ENCODE data around the gene HS3ST3A1.
"Not testable (repeated sequence)": the region's sequence is repeated elsewhere in the genome, so short reads cannot be mapped to it uniquely, and the experiment has no call there.

The HS3ST3A1 gene

DNA sequence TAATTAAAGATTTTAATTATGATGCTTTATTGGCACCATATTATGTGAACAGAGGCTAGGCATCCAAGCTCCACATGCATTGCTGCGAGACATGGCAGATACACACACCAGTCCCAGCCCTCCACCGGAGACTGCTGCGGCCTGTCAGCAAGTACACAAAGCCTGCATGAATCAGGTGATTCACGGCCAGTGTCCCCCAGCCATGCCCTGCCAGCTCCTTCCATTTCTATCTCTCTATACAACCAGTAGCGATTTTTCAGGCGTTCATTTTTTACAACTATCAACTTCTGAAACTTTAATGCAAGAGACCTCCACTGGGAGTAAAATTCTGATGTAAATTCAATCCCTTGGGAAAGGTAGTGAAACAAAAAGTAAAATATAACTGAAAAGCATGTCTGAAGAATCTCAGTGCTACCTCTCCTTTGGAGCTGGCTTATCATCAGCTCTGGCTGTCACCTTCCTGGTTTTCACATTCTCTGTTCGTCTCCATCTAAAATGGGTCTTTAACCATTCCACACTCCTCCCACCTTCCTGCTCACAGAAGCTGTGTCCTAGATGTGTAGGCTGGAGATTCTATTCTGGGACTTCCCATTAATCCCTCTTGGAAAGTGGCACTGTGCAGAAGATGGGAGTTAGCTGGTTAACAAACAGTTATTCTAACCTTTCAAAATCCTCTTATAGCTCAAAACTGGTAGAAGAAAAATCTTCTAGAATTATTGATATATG lies 32.2 kb downstream of the HS3ST3A1 start:
- no peak for DNase-seq

DNA sequence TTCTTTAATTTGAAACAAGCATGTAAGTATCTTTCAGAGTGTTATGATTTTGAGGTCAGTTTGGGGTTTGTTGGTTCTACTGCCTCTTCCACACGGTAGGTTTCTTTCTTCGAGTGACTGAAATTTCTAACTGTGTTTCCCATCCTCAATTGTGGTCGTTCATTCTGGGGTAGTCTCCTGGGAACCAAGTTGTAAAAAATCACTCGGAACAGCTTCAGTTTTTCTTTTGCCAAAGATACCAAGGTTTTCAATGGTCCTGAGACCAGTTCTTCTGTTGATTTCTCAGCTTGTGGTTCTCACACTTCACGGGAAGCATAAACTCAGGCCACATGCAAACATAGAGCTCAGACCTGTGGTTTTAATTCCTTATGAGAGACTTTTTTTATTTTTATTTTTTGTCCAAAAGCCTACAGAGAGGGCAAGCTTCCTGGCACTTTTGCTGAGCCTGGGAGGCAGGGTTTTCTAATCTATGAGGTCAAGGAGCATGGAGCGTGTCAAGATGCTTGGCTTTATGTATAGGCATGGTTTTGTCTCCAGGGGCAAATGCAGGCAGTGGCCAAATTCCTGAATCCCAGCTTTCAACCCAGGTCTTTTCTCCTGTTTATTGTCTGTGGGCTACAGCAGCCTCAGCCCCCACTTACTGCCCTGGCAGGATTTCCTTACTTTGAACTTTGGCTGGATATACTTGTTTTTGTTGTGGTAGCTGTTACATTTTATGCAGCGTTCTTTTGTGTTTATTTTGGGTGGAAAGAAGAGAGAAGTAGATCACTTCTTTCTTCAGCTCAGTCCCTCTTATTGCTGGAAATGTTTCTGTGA lies 32.9 kb downstream of the HS3ST3A1 start:
- DNase-seq, result no peak

DNA sequence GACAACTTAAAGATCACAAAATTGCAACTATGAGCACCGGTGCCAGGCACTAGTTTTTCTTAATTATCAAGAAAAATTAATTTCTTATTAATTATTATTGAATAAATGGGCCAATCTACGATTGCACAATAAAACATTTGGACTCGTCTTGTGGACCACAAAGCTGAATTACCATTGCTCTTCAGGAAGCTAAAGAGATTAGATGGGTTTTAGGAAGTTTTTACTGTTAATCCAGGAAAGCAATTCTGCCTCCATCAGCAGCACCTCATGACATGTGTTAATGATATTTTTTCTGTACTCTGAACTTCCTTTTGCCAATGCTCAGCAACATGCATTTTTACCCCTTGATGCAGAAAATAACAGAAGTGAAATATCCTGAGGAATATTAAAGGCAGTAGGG lies 37.9 kb downstream of the HS3ST3A1 start:
- DNase-seq, result no peak

DNA sequence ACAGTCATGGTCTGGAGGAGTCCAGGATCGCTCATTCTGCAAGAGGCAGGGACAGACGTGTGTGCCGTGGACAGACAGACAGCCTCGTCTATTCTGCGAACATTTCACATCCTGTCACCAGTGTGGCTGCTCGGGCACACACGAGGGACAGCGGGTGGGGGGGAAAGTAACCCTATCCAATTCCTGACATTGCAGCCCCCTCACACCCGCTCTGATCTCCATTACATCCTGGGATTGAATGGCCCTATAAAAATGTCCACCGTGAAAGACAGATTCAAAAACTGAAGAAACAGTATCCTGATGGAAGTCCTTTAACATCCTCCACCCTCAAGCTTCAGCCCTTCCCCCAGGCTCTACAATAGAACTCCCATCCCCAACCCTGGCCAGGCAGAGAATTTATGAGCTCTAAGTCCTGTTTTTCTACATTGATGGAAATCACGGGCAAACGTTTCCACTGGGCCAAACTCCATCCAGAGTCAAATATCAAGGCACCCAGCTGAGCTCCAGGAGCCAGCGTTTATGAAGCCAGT lies 39.4 kb downstream of the HS3ST3A1 start:
- DNase-seq, result no peak

DNA sequence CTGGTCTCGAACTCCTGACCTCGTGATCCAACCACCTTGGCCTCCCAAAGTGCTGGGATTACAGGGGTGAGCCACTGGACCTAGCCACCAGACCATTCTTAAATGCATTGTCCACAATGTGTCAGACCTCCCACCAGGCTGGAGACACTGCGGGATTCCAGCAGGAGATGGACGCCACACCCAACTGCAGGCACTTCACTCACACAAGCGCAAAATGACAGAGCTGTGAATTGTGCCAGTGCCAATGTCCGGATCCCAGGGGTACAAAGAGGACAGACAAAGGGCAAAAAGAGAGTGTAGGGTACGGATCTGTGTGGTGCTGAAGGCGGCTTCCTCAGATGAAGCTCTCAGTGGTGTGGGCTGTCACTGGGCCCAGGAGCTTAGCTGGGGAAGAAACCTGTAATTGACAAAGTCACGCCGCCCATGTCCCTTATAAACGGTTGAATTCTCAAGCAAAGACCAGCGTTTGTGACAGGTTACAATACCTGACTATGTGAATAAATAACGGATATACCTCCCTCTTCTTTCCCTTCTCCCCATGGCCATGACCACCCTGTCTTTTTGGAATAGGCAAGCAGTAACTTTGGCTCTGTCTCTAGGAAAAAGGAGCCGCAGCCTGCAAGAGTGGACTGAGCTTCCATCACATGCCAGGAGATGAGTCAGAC lies 40.0 kb downstream of the HS3ST3A1 start:
- no peak for DNase-seq

DNA sequence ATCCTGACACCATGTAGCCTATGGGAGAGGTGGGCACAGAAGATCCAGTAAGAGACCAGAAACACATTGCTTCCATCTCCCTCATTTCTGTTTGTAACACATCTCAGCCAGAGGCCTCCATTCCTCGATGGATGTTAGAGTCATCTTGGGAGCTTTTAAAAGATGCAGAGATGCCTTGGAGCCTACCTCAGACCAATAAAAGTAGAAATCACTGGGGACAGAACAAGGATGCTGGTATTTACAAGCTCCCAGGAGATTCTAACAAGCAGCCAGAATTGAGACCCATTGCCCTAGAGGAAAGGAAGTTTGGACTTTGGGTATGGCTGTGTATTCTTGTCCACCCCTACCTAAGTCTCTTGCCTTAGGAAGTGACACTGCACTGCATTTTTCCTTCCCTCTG lies 40.8 kb downstream of the HS3ST3A1 start:
- DNase-seq, result no peak

DNA sequence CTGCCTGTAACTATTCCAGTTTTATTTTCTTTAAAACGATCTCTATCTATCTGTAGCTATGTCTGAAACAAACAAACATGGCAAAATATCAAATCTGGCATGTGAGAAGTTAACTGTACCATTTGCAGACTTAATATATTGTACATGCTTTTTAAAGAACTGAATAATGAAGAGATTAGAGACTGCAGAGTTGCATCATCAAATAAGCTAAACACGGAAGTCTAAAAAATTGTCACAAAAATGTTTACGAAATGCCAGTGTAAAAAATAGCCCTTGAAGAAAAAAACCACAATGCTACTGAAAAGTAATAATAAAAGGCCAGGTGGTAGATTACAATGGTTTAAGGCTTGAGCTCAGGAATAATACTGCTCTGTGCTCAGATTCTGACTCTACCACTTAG lies 43.1 kb downstream of the HS3ST3A1 start:
- DNase-seq, result no peak

DNA sequence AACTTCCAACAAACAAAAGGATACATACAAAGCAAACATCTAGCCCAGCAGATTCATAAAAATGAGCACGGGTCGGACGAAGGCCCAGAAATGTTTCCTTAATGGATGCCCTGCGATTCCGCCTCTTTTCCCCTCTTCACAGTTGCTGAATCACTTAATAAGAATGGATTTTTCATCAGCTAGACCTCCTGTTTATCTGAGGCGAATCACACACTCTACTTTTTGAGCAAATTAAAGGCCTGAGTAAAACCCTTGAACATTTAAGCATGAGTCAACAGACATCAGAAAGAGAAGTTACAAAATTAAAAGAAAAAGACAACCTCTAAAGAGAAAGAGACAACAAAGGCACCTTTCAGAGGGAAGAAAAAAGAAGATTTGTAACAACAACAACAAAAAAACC lies 44.7 kb downstream of the HS3ST3A1 start:
- no peak for DNase-seq

DNA sequence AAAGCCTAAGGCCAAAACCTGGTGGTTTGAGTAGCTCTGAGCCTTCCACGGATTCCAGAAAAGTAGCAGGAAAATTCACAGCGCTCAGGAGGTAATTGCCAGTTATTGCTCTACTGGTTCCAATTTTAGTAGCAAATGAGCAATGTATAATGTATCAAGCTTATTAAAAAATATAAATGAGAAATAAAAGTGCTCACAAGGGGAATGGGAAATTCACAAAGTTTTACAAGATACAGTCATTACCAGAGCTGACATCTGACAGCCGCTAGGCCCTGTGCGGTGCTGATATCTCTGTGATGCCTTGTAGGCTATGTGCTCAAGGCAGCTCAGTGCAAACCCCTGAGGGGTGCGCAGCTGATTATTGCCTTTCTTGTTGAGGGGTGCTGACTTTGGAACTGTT lies 47.5 kb downstream of the HS3ST3A1 start:
- DNase-seq, result no peak

DNA sequence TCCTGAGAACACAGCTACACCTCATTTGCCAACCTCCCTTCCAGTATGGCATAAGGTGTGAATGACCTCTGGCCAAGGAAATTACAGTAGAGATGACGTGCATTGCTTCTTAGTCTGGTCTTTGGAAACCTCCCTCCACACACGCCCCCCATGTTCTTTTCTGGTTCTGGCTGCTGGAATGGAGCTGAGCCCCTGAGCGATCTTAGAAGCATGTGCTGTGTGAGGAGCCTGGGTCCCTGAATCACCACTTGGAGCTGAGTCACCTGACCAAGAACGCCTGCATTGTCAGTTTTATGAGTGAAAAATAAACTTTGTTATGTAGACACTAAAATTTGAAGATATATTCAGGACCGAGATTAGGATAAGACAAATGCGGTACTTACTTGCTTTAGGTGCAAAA lies 51.4 kb downstream of the HS3ST3A1 start:
- no peak for DNase-seq

DNA sequence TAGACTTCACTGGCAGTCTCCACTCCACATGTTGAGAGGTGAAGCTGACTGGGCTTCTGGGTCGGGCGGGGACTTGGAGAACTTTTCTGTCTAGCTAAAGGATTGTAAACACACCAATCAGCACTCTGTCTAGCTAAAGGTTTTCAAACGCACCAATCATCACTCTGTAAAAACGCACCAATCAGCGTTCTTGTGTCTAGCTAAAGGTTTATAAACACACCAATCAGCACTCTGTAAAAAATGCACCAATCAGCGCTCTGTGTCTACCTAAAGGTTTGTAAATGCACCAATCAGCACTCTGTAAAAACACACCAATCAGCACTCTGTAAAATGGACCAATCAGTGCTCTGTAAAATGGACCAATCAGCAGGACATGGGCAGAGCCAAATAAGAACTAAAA lies 53.2 kb downstream of the HS3ST3A1 start:
- DNase-seq, result not testable (repeated sequence)

DNA sequence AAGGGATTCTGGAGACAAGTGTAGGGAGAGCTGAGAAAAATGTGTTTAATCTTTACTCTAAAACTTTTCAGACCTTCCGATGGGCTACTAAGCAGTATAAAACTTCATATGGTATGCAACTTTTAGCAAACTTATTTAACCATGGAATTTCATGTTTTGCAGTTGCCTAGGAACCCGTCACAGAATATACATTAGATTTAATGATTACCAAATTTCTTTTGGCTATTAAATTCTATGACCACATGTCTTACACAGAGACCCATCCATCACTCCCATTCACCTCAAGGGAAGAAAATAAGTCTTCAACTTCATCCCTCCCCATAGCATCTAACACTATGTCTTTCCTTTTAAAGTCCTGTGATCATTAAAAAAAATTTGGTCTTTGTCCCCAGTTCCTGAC lies 54.9 kb downstream of the HS3ST3A1 start:
- no peak for DNase-seq

DNA sequence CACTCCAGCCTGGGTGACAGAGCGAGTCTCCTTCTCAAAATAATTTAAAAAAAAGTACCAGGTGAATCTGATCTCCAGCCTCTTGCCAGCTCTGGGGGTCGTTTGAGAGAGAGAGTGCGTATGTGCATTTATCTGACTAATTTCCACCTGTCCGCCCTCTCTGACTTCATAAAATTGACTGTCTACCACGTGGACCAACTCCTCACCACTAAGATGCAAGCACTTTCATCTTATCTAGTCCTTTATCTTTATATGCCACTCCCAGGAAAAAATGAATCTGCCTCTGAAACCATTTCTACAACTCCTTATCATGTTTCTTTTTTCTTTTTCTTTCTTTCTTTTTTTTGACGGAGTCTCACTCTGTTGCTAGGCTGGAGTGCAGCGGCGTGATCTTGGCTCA lies 55.8 kb downstream of the HS3ST3A1 start:
- no peak for DNase-seq

DNA sequence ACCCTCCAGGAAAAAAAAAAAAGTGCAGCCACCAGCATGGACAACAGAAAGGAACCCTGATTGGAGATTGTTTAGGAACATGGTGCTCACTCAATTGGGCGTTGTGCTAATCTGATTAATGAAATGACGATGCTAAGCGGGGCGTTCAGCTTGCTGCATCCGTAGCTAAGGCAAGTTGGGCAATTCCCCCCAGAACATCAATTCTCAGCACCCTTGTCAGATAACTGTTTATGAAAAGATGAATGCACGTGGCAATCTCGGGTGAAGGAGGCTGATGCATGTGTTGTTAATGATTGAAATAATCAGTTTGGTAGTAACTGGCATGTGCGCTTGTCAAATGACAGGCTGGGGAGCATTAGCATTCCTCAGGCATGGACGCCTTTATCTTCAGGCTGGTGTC lies 57.0 kb downstream of the HS3ST3A1 start:
- DNase-seq, result no peak

DNA sequence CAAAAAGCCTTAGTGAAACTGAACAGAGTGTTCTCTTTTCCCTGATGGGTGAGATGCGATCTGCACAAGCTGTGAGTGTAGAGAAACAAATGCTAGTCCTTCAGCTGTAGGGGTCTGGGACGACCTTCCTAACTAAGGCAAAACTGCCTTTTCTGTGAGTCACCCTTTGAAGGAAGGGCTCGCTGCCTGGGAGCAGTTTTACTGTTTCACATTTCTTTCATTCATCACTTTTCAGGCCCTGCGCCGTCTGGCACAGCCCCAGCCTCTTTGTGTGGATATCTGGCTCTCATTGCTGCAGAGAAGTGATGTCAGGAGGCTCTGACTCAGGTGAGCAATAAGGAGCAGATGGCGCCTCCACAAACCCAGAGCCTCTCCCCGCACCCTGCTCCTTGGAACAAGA lies 57.4 kb downstream of the HS3ST3A1 start:
- no peak for DNase-seq

DNA sequence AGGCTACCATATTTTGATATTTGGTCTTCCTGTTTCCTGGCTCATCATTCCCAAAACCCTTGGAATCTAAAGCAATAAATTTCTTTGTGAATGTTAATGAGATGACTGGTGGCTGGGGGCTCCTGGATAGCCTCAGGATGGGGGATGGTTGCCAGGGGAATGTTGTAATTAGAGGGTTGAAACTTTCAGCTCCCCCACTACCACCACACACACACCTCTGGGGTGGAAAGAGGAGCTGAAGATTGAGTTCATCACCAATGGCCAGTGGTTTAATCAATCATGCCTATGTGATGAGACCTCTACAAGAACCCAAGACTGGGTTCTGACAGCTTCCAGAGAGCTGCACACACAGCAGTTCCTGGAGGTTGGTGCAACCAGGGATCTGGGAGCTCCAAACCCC lies 59.1 kb downstream of the HS3ST3A1 start:
- no peak for DNase-seq

DNA sequence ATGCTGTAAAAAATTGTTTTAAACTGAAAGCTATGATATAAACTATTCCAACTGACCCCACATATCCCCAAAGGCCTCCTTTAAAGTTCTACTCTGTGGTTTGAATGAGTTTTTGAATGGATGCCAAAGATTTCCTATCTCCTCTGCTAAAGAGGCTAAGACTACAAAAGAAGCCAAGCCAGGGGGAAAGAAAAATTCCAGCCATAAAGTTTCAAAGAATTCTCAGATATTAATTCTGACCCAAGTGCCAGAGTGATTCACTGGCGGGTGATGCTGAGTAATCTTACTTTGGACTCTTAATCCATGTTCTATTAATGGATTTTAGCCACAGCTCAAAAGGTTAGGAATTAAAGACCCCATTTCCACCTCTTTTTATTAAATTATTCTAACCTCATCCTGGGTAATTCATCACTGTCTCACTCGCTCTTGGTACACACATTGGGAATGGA lies 60.7 kb downstream of the HS3ST3A1 start:
- DNase-seq, result no peak

DNA sequence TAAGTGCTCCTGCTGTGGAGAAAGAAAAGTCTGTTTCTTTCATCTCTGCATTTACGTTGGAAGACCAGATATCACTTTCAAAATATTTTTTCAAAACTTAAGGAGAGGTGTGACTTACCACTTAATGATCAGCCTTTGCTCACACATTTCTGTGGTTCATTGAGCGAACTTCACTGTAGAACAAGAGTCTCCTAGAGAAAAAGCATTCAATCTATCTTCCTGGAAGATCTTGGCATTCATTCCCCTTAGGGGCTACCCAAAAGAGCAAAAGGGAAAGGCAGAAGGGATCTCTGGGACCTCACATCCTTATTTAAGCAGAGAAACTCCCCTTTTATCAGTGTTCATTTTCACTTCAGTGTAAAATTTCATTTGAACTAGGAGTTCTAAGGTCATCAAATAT lies 61.2 kb downstream of the HS3ST3A1 start:
- DNase-seq, result no peak

DNA sequence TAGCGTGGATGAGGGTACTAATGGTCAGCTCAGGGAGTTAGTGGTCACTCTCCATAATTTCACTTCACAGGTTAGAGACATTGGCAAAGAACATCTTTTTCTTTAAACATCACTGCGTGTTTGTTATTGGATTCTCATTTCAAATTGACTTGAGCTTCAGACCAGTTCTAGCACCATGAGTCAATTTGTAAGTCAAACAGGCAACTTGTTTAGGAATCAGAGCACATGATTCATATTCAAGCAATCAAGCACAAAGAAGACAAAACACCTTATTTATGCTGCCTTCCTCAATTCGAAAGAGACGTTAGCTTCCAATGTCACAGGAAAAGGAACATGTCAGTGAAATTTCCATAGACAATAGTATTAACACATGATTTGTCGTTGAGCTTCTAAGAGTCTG lies 62.3 kb downstream of the HS3ST3A1 start:
- DNase-seq, result no peak

DNA sequence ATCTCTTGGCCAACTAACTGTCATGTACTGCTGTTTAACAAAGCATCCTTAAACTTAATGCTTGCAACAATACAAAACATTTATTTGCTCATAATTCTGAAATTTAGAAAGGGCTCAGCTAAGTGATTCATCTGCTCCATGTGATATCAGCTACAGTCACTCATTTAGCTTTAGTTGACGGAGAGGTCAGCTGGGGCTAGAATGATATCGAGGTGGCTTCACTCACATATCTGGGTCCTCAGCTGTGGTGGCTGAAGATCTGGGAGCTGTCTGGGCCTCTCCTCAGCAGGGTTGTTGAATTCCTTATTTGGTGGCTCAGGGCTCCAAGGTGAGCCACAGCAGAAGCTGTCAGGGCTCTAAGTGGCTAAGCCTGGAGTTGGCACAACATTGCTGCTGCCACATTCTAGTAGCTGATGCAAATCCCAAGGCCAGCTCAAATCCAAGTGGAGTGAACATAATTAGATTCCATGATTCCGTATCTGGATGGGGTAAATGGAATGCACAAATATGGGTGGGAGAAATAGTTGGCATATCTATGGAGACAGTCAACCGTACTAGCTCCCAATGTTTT lies 62.8 kb downstream of the HS3ST3A1 start:
- no peak for DNase-seq

DNA sequence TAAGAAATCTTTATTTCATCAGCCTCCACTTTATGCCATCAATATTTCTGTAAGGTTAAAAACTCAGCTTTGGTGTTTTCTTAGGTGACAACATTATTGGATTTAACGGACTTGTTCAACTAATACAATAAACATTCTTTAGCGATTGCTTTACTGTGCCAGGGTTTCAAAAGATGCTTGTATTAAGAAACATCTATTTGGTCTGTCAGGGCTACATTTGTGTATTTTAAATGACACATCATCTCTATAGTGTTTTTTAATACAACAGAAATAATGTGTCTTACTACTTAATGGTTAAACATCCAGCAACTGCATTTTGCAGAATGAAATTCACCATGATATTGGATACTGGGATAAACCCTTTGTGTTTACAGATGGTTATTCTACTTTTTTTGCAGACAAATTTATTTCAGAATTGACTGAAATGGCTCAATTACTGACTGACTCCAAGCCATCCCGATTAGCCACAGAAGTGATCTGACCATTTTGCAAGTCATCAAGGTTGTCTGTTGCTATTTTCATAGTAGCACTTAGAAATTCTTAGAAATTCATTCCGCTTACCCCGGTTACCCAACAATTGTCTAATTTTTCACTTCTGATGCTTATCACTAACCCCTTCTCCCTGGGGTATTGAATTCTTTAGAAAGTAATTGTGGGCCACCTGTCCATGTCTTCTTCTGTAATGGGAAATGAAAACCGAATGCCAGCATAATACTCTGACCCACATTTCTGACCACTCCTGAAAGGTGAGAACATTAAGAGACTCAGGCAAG lies 63.7 kb downstream of the HS3ST3A1 start:
- DNase-seq, result no peak

DNA sequence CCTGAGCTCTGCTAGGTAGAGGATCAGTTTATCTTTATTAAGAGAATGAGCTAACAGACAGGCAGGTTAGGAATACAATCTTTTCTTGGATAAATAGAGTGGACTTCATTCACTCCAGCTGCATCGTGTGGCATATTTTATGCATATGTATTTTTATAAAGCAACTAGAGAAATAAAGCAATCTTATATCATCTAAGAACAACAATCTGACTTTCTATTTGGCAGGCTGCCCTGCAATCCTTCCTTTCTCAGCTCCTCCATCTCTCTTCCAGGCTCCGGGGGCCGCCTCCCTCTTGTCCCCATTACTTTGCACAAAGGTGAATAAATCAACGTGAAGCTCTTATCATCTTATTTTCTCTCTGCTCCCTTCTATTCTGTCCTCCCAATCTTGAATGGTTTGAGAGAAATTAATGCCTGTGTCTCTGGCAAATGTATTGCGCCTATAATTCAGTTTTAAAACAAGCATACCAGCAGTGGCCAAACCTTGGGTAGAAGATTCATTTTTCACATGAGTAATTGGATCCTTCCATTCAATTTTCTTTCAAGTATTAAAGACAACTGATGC lies 64.5 kb downstream of the HS3ST3A1 start:
- no peak for DNase-seq
